ENCODE data around the gene DTL.

DNA sequence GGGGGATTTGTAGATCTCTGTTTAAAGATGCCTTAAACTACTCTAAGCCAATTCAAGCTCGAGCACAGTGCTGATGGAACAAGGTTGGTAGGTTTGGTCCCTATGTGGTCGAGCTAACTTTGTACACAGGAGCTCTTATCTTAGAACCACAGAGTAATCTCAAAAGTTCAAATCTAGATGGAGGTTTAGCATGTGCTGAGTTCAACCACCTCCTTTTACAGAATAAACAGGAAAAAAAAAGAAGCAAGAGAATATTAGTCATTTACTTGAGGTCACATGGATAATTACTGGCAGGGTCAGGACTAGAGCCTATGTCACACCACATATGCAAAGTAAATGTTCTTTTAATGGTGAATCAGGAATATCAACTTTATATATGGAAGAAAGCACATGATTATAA, 86.2 kb downstream of the DTL start:
- TF ChIP-seq POLR2A (IDR thresholded peaks at IDR 0.05) = no peak
- TF ChIP-seq, protein P1, sequence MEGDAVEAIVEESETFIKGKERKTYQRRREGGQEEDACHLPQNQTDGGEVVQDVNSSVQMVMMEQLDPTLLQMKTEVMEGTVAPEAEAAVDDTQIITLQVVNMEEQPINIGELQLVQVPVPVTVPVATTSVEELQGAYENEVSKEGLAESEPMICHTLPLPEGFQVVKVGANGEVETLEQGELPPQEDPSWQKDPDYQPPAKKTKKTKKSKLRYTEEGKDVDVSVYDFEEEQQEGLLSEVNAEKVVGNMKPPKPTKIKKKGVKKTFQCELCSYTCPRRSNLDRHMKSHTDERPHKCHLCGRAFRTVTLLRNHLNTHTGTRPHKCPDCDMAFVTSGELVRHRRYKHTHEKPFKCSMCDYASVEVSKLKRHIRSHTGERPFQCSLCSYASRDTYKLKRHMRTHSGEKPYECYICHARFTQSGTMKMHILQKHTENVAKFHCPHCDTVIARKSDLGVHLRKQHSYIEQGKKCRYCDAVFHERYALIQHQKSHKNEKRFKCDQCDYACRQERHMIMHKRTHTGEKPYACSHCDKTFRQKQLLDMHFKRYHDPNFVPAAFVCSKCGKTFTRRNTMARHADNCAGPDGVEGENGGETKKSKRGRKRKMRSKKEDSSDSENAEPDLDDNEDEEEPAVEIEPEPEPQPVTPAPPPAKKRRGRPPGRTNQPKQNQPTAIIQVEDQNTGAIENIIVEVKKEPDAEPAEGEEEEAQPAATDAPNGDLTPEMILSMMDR (IDR thresholded peaks at IDR 0.05) = no peak

Measured in sigmoid colon (tissue), 3 donors.